Measurements from ENCODE around the gene FOXO1. TPM values are rescaled to one million over a fixed set of nuclear protein-coding genes. Genes with fewer than 3 reads are reported as not detected.

FOXO1 gene
- total and polyA plus RNA-seq, 2 of the 13 experiments (the other 11 are each of a cell fraction or from before 2014, with no cell fraction given) = 8.1 to 13.1 TPM

DNA sequence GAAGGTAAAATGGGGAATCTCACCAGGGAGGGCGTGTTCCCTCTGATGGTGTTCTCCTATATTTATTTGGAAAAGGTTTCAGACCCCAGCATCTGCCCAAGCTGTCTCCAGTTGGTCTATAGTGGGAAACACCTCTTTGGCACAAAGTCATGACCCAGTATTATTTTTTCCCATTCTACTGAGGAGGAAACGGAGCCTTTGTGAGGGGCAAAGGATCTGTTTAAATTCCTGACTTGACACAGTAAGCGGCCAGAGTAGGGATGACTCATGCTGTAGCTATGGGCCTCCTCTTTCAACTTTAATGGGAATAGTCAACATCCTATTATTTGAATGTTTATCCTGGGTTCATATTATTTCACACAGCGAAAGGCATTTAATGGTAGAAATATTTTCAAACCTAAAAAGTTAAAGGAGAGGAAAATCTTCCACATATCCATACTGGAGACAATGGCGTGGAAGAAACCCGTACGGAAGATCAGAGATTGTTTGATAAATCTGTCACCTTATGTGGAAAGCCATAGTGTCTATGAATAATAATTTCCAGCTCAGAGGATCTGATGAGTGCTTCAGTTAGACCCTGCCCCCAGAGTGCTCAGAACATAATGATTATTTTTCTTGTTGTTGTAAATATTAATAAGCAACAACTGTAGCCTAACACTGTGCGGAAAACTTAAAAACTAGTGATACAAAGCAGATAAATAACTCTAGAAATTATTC is 126.0 kb downstream of the FOXO1 start (continued):
- TF ChIP-seq, protein P1, sequence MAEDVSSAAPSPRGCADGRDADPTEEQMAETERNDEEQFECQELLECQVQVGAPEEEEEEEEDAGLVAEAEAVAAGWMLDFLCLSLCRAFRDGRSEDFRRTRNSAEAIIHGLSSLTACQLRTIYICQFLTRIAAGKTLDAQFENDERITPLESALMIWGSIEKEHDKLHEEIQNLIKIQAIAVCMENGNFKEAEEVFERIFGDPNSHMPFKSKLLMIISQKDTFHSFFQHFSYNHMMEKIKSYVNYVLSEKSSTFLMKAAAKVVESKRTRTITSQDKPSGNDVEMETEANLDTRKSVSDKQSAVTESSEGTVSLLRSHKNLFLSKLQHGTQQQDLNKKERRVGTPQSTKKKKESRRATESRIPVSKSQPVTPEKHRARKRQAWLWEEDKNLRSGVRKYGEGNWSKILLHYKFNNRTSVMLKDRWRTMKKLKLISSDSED (CRISPR knock-in tag; IDR thresholded peaks at IDR 0.05) = no peak

DNA sequence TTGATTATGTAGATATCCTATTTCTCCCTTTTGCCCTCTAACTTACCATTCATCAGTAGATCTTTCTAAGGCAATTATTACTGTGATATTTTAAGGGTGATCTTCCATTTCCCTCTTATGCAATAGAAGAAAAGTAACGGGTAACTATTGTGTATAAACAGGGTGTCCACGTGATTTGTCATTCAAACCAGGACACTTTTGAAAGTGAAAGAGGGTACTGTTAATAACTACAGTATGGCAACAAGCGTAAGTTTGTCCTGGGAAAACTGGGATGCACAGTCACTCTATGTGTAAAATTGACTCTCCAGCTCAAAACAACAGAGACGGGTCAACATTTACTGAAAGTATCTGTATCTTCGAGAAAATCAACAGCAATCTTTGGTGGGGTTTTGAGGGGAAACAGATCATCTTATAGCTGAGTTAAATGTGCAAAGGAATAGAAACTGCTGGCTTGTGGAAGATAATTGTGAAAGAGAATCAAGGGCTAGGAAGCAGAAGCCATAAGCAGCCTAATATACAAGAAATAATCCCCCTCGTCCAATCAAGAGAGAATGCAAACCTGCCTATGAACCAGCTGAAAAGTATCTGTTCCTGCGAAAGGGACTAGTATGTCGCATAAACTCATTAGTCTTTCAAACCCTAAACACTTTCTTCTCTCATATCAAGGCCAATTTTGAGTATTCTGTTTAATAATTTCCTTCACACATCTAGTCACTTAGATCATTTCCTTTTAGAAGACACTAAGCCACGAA is 126.7 kb downstream of the FOXO1 start:
- ChIA-PET CTCF (ENCODE audit: low intra/inter-chr PET ratio, low total read pairs) (interaction anchor here (1.5 kb wide), 1 partner anchor 24 kb away, joined by 3 read pairs; no protein-coding TSS in a partner anchor), POLR2A (interaction anchor here (0.8 to 1.7 kb wide), 5 partner anchors 17 to 129 kb away, joined by 3 to 7 read pairs (median 3); no protein-coding TSS in a partner anchor)
- H3K27me3 ChIP-seq (ENCODE audit: control insufficient read depth in 1 of 2, insufficient read depth in 2 of 2, low read length in 2 of 2) = no peaks in the 10 kb centered on the region
- in situ Hi-C loops (cut with HindIII; ENCODE audit: extremely low pct_ligation_motif_present, low pct_unique_long_range_greater_than_20kb) = loop anchor here (10.0 kb wide), 1 partner anchor 235 kb away; the partner anchor contains the start of gene MRPS31
- peak overlapping the region; percentile 67 for H3K4me2 ChIP-seq (ENCODE audit: low read depth, low read length)
- peak overlapping the region in 1 of 3 experiments; percentile 0; a peak in 1 of 6 replicates for H3K4me3 ChIP-seq (replicated peaks in 1 of 3; ENCODE audit: insufficient read depth in 1 of 3, low read depth in 2 of 3, low read length in 3 of 3)
- no peaks in the 10 kb centered on the region for H3K9me3 ChIP-seq (ENCODE audit: low read length)
- peak overlapping the region; percentile 76 for H3K27ac ChIP-seq (ENCODE audit: extremely low read length, insufficient read depth, low read length)
- H3K9ac ChIP-seq (ENCODE audit: insufficient read depth, low read depth, low read length) = peak overlapping the region; percentile 50; the same call in 1 of the 2 replicates
- no peak for ATAC-seq
- FAIRE-seq = no peak
- no peaks in the 10 kb centered on the region; a peak in 1 of 5 replicates for H3K36me3 ChIP-seq (replicated peaks in 1 of 2; ENCODE audit: control insufficient read depth in 1 of 2, insufficient read depth in 2 of 2, low read length in 2 of 2)
- H3K4me1 ChIP-seq (ENCODE audit: insufficient read depth, low read length) = peaks cover 74% of the 10 kb centered on the region
- BruUV-seq (replicated peaks) = TSS peak; percentile 59
- H4K20me1 ChIP-seq (ENCODE audit: insufficient read depth, low read length) = no peaks in the 10 kb centered on the region
- intact Hi-C loops (cut with micrococcal nuclease; ENCODE audit: unreplicated experiment) = loop anchor here (1.0 kb wide), 1 partner anchor 24 kb away; no protein-coding TSS in a partner anchor
- DNase-seq (ENCODE audit: low spot score) = no peak
- TF ChIP-seq ZNF180 (CRISPR knock-in tag; IDR thresholded peaks at IDR 0.05; ENCODE audit: borderline replicate concordance, low read depth) (no peak), CEBPG (CRISPR knock-in tag; IDR thresholded peaks at IDR 0.05) (0 out of 2 replicates have a peak, but pooled peaks have one; percentile 11), FOXJ3 (CRISPR knock-in tag; IDR thresholded peaks at IDR 0.05; ENCODE audit: borderline replicate concordance) (no peak), FOXA1 (IDR thresholded peaks at IDR 0.05) (no peak), FOXA1 (CRISPR knock-in tag; IDR thresholded peaks at IDR 0.05) (no peak), SAP130 (CRISPR knock-in tag; IDR thresholded peaks at IDR 0.05; ENCODE audit: low read depth) (no peak), ZNF331 (CRISPR knock-in tag; IDR thresholded peaks at IDR 0.05) (no peak)
- H3K79me2 ChIP-seq (ENCODE audit: insufficient read depth, low read length) = peaks cover 7% of the 10 kb centered on the region
- H2AFZ ChIP-seq (ENCODE audit: low read length) = no peak overlapping the region
- 56% methylated on average over 9 of the region's 9 CpGs for WGBS (ENCODE audit: low lambda C conversion rate)
